HepG2 (cell line): ENCODE results near the gene SAP25. TPM values are rescaled to one million over a fixed set of nuclear protein-coding genes. Genes with fewer than 3 reads are reported as not detected.
A peak's percentile ranks its signal among the peaks of the same experiment; 100 is the strongest.

ENCODE experiments used
- ATAC-seq: fragments of 200-7000 bp; cut with Tn5 transposase; 3 replicates; pipeline ENCODE4 v1.9.1; 2020; ENCODE audit warnings: mild to moderate bottlenecking, moderate library complexity
- BruUV-seq: library from RNA; stranded (reverse); fragments of 400-500 nt; replicated peaks from 2 replicates; lab custom pipeline; 2021; lab: Mats Ljungman, UMichigan
- CTCF ChIA-PET: fragments of 300-600 bp; formaldehyde crosslinking; extraction: SDS; loops from one replicate; lab custom pipeline; 2021; ENCODE audit warnings: low total read pairs, inconsistent platforms, low intra/inter-chr PET ratio; lab: Yijun Ruan, JAX
- POLR2A ChIA-PET: fragments of 350-600 bp; sonication (Branson Sonifier 250); formaldehyde crosslinking; loops from one replicate; lab custom pipeline; 2020; ENCODE audit warnings: antibody characterized with exemption, inconsistent platforms; lab: Yijun Ruan, JAX
- DNase-seq: peaks from one replicate; pipeline ENCODE4 v3.0.0-alpha.2; 2015; ENCODE audit warnings: low spot score
- FAIRE-seq: peaks from 3 replicates; lab custom pipeline; 2011; peaks lifted over from hg19 to GRCh38; lab: Jason Lieb, UNC
- H2AFZ ChIP-seq: one replicate; pipeline ENCODE4 v1.6.1; 2011; ENCODE audit warnings: low read length, inconsistent platforms
- H3K27ac ChIP-seq: fragments of 300-600 bp; 3 replicates; pipeline ENCODE4 v1.8.0; 2011; ENCODE audit warnings: mixed run types, mild to moderate bottlenecking, mixed read lengths, low read length, inconsistent platforms; ENCODE audit not compliant: insufficient read depth; ENCODE audit errors: extremely low read length
- H3K27me3 ChIP-seq, 2 experiments: fragments of 200-600 bp in 1 of 2; 2 replicates in 1 of 2; 3 replicates in 1 of 2; pipeline versions ENCODE4 v1.6.0 to v1.8.0; 2011; ENCODE audit warnings: low read length in 2 of 2, mild to moderate bottlenecking in 2 of 2, moderate library complexity in 2 of 2, inconsistent platforms in 1 of 2; ENCODE audit not compliant: insufficient read depth in 2 of 2, control insufficient read depth in 1 of 2
- H3K36me3 ChIP-seq, 2 experiments: fragments of 200-600 bp in 1 of 2; replicated peaks in 1 of 2; 2 replicates in 1 of 2; 3 replicates in 1 of 2; pipeline versions ENCODE4 v1.5.1 to v1.8.0; 2011; ENCODE audit warnings: low read length in 2 of 2, inconsistent platforms in 1 of 2; ENCODE audit not compliant: insufficient read depth in 2 of 2, control insufficient read depth in 1 of 2
- H3K4me1 ChIP-seq: 2 replicates; pipeline ENCODE4 v1.5.1; 2012; ENCODE audit warnings: low read length, inconsistent platforms; ENCODE audit not compliant: insufficient read depth
- H3K4me2 ChIP-seq: 2 replicates; pipeline ENCODE4 v1.6.0; 2011; ENCODE audit warnings: low read depth, low read length, inconsistent platforms
- H3K4me3 ChIP-seq, 3 experiments: fragments of 200-600 bp in 1 of 3; sonication (generic), shearing (Covaris generic) in 1 of 3; replicated peaks in 1 of 3; 2 replicates each; pipeline ENCODE4 v1.5.1; 2011 to 2016; ENCODE audit warnings: low read length in 3 of 3, inconsistent platforms in 2 of 3, low read depth in 2 of 3, mild to moderate bottlenecking in 2 of 3, control low read depth in 1 of 3, mixed read lengths in 1 of 3; ENCODE audit not compliant: insufficient read depth in 1 of 3
- H3K79me2 ChIP-seq: one replicate; pipeline ENCODE4 v1.6.1; 2011; ENCODE audit warnings: low read length, inconsistent platforms; ENCODE audit not compliant: insufficient read depth
- H3K9ac ChIP-seq: 2 replicates; pipeline ENCODE4 v1.6.0; 2011; ENCODE audit warnings: mild to moderate bottlenecking, low read depth, low read length, inconsistent platforms; ENCODE audit not compliant: insufficient read depth
- H3K9me3 ChIP-seq: 2 replicates; pipeline ENCODE4 v1.5.1; 2012; ENCODE audit warnings: mild to moderate bottlenecking, low read length
- H4K20me1 ChIP-seq: 2 replicates; pipeline ENCODE4 v1.6.0; 2011; ENCODE audit warnings: inconsistent platforms, mild to moderate bottlenecking, low read length, moderate library complexity; ENCODE audit not compliant: insufficient read depth
- ATF3 ChIP-seq: sonication (generic); formaldehyde crosslinking; IDR thresholded peaks from 2 replicates; pipeline ENCODE4 v1.4.0; 2020; ENCODE audit warnings: missing genetic modification reagents
- GLI4 ChIP-seq: sonication (generic); formaldehyde crosslinking; IDR thresholded peaks from 2 replicates; pipeline ENCODE4 v1.5.1; 2020; ENCODE audit warnings: missing genetic modification reagents, mild to moderate bottlenecking, moderate library complexity, borderline replicate concordance
- GTF3A ChIP-seq: sonication (generic); formaldehyde crosslinking; conservative IDR thresholded peaks from 2 replicates; pipeline ENCODE4 v1.4.0; 2020; ENCODE audit warnings: mild to moderate bottlenecking, missing genetic modification reagents
- HNRNPK ChIP-seq: fragments of 200-400 bp; formaldehyde crosslinking; IDR thresholded peaks from 2 replicates; pipeline ENCODE4 v1.6.1; 2018; ENCODE audit warnings: low read length, low read depth, moderate library complexity, mild to moderate bottlenecking; ENCODE audit not compliant: poor library complexity, severe bottlenecking
- HOXD1 ChIP-seq: sonication (generic); formaldehyde crosslinking; IDR thresholded peaks from 2 replicates; pipeline ENCODE4 v1.5.0; 2020; ENCODE audit warnings: missing genetic modification reagents
- RFX1 ChIP-seq: fragments of 450-650 bp; IDR thresholded peaks from 2 replicates; pipeline ENCODE4 v1.6.1; 2017
- SMAD3 ChIP-seq: sonication (generic); formaldehyde crosslinking; IDR thresholded peaks from 2 replicates; pipeline ENCODE4 v1.4.0; 2020; ENCODE audit warnings: missing genetic modification reagents
- ZBTB44 ChIP-seq: sonication (generic); formaldehyde crosslinking; IDR thresholded peaks from 2 replicates; pipeline ENCODE4 v1.4.0; 2020; ENCODE audit warnings: missing genetic modification reagents
- ZFP82 ChIP-seq: sonication (generic); formaldehyde crosslinking; IDR thresholded peaks from 2 replicates; pipeline ENCODE4 v1.5.1; 2020; ENCODE audit warnings: mild to moderate bottlenecking, missing genetic modification reagents, borderline replicate concordance
- ZFX ChIP-seq: sonication (generic); formaldehyde crosslinking; IDR thresholded peaks from 2 replicates; pipeline ENCODE4 v1.4.0; 2020; ENCODE audit warnings: mild to moderate bottlenecking, low read depth, missing genetic modification reagents, moderate library complexity
- ZNF136 ChIP-seq: sonication (generic); formaldehyde crosslinking; IDR thresholded peaks from 2 replicates; pipeline ENCODE4 v1.8.1; 2022; ENCODE audit warnings: low read depth, mild to moderate bottlenecking, moderate library complexity, missing genetic modification reagents
- ZNF263 ChIP-seq: sonication (generic); formaldehyde crosslinking; IDR thresholded peaks from 2 replicates; pipeline ENCODE4 v1.4.0; 2020; ENCODE audit warnings: missing genetic modification reagents
- ZNF615 ChIP-seq: sonication (generic); formaldehyde crosslinking; IDR thresholded peaks from 2 replicates; pipeline ENCODE4 v1.5.0; 2020; ENCODE audit warnings: mild to moderate bottlenecking, missing genetic modification reagents, borderline replicate concordance
- ZNF619 ChIP-seq: sonication (generic); formaldehyde crosslinking; IDR thresholded peaks from 2 replicates; pipeline ENCODE4 v1.4.0; 2020; ENCODE audit warnings: mild to moderate bottlenecking, missing genetic modification reagents
- ZSCAN21 ChIP-seq: sonication (generic); formaldehyde crosslinking; IDR thresholded peaks from 2 replicates; pipeline ENCODE4 v1.8.0; 2022; ENCODE audit warnings: mild to moderate bottlenecking, missing genetic modification reagents, moderate library complexity, borderline replicate concordance
- WGBS: methylation state at CpG from one replicate; pipeline ENCODE4 v1.1.6; 2017; ENCODE audit warnings: low lambda C conversion rate; 5-methylcytosine and 5-hydroxymethylcytosine counted together
- in situ Hi-C: cut with HindIII; loops from 2 replicates; pipeline ENCODE4 v1.10.0; 2017; ENCODE audit warnings: low pct_unique_long_range_greater_than_20kb; ENCODE audit not compliant: extremely low pct_ligation_motif_present
- intact Hi-C: fragments of 100-400 bp; cut with micrococcal nuclease; formaldehyde crosslinking; loops from one replicate; pipeline ENCODE4 v1.10.0; 2022; ENCODE audit not compliant: unreplicated experiment
- polyA plus RNA-seq, 8 experiments: library from polyadenylated mRNA; depleted of rRNA in 3 of 8; stranded (reverse) in 7 of 8; unstranded in 1 of 8; fragments of >200 nt; fragmentation: Illumina TruSeq in 4 of 8; extraction: Trizol in 4 of 8; gene quantifications; 2 replicates each; pipeline versions ENCODE4 v1.2.1 to v1.2.3, GENCODE V29; 2011 to 2016; ENCODE audit warnings: low read depth in 4 of 8, missing spikeins in 1 of 8, mixed read lengths in 1 of 8; ENCODE audit not compliant: insufficient read depth in 1 of 8
- total RNA-seq, 5 experiments: library from RNA; depleted of rRNA; stranded (reverse); fragments of >200 nt; fragmentation: Illumina TruSeq; extraction: Trizol; gene quantifications; 2 replicates each; pipeline ENCODE4 v1.2.3, GENCODE V29; 2016; ENCODE audit warnings: low read depth in 1 of 5
- TF ChIP-seq, protein P1 (sequence below): sonication (generic); formaldehyde crosslinking; IDR thresholded peaks from 2 replicates; pipeline ENCODE4 v1.5.0; 2020; ENCODE audit warnings: mild to moderate bottlenecking, missing genetic modification reagents

The SAP25 gene
- total and polyA plus RNA-seq, 2 of the 13 experiments (the other 11 are each of a cell fraction or from before 2014, with no cell fraction given): 0.15 to 0.20 TPM

GRCh38 chr7:100585511-100586265 is 12.0 kb upstream of the SAP25 start, which contains the start of gene LRCH4 (continued):
- TF ChIP-seq ZBTB44 (CRISPR knock-in tag): peak; percentile 72; the same call in 1 of the 2 replicates
- TF ChIP-seq ZNF619 (CRISPR knock-in tag): peak; percentile 92
- peak; percentile 66 for TF ChIP-seq ZFX (CRISPR knock-in tag)
- TF ChIP-seq ZNF615: 0 out of 2 replicates have a peak, but pooled peaks have one; percentile 77
- no peak for TF ChIP-seq RFX1
- TF ChIP-seq GLI4 (CRISPR knock-in tag): peak; percentile 73; the same call in 1 of the 2 replicates
- TF ChIP-seq ATF3 (CRISPR knock-in tag): 0 out of 2 replicates have a peak, but pooled peaks have one; percentile 52

- no peak overlapping the region for H2AFZ ChIP-seq
- intact Hi-C loops (no loop called here), in situ Hi-C loops (no loop called here)
- peaks cover 8% of the 10 kb centered on the region; the same call in 1 of the 2 replicates for H4K20me1 ChIP-seq
- H3K36me3 ChIP-seq: peaks cover 8 to 18% of the 10 kb centered on the region in 2 experiments; a peak in 4 of 5 replicates
- CTCF ChIA-PET: no interaction called here
- FAIRE-seq (no peak), ATAC-seq (no peak), DNase-seq (peak; percentile 35)
- peaks cover 42% of the 10 kb centered on the region for H3K4me1 ChIP-seq
- H3K4me3 ChIP-seq: peak overlapping the region; percentile 80 to 98 (median 86)
- 10% methylated on average over 14 of the region's 20 CpGs for WGBS
- H3K4me2 ChIP-seq: peak overlapping the region; percentile 94
- TSS peak; percentile 54 for BruUV-seq
- peak overlapping the region; percentile 94 for H3K9ac ChIP-seq
- H3K27me3 ChIP-seq: no peaks in the 10 kb centered on the region; a peak in 1 of 5 replicates
- no peaks in the 10 kb centered on the region for H3K9me3 ChIP-seq
- H3K27ac ChIP-seq: peak overlapping the region; percentile 81
- POLR2A ChIA-PET: interaction anchor here (0.7 to 4.1 kb wide), 15 partner anchors 10 to 268 kb away, joined by 3 to 73 read pairs (median 11); partner anchors contain the start of genes MEPCE, MOSPD3, PCOLCE and POP7
- peaks cover 6% of the 10 kb centered on the region for H3K79me2 ChIP-seq
- TF ChIP-seq GTF3A (CRISPR knock-in tag) (no peak), HOXD1 (CRISPR knock-in tag) (no peak), ZSCAN21 (CRISPR knock-in tag) (no peak), ZNF136 (CRISPR knock-in tag) (no peak), ZFP82 (CRISPR knock-in tag) (no peak), SMAD3 (no peak), HNRNPK (no peak), ZNF263 (CRISPR knock-in tag) (peak; percentile 56; the same call in 1 of the 2 replicates)
- TF ChIP-seq, protein P1, sequence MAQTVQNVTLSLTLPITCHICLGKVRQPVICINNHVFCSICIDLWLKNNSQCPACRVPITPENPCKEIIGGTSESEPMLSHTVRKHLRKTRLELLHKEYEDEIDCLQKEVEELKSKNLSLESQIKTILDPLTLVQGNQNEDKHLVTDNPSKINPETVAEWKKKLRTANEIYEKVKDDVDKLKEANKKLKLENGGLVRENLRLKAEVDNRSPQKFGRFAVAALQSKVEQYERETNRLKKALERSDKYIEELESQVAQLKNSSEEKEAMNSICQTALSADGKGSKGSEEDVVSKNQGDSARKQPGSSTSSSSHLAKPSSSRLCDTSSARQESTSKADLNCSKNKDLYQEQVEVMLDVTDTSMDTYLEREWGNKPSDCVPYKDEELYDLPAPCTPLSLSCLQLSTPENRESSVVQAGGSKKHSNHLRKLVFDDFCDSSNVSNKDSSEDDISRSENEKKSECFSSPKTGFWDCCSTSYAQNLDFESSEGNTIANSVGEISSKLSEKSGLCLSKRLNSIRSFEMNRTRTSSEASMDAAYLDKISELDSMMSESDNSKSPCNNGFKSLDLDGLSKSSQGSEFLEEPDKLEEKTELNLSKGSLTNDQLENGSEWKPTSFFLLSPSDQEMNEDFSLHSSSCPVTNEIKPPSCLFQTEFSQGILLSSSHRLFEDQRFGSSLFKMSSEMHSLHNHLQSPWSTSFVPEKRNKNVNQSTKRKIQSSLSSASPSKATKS (CRISPR knock-in tag): no peak
Measured at GRCh38 chr7:100584683-100585510, 11.2 kb upstream of the SAP25 start.
